Ovary (tissue), 3 donors: ENCODE data around the gene PRR14.

Experiments
- CTCF ChIP-seq, 3 donors: fragments of 450-650 bp in 2 of 3; fragments of 200-600 bp in 1 of 3; IDR thresholded peaks; one replicate each; pipeline versions ENCODE4 v1.5.1 to v1.8.0; 2016 to 2022; ENCODE audit warnings: antibody characterized with exemption in 3 of 3, mild to moderate bottlenecking in 1 of 3
- POLR2A ChIP-seq: fragments of 450-650 bp; IDR thresholded peaks from one replicate; pipeline ENCODE4 v1.6.1; 2017; ENCODE audit warnings: antibody characterized with exemption, mild to moderate bottlenecking, moderate library complexity
- donor health status: DM: no; HTN: no; CAD: no.

GRCh38 chr16:30700971-30701370, 50.2 kb downstream of the PRR14 start:
- TF ChIP-seq POLR2A: no peak
- TF ChIP-seq CTCF (IDR thresholded peaks at IDR 0.05): no peak
